H1 (cell line): ENCODE data around the gene DPEP2. TPM values are rescaled to one million over a fixed set of nuclear protein-coding genes. Genes with fewer than 3 reads are reported as not detected.

Source experiments
- CTCF ChIP-seq, 3 experiments: IDR thresholded peaks; 1 replicate in 2 of 3; 2 replicates in 1 of 3; pipeline versions ENCODE4 v1.5.1 to v1.6.1; 2011; ENCODE audit warnings: low read length in 3 of 3, mild to moderate bottlenecking in 3 of 3, inconsistent platforms in 2 of 3, low read depth in 1 of 3, moderate library complexity in 1 of 3; ENCODE audit not compliant: insufficient read depth in 1 of 3; ENCODE audit errors: control extremely low read depth in 1 of 3
- GABPA ChIP-seq: IDR thresholded peaks from 2 replicates; pipeline ENCODE4 v1.6.1; 2011; ENCODE audit warnings: mild to moderate bottlenecking, low read length, moderate library complexity, borderline replicate concordance; ENCODE audit not compliant: insufficient read depth
- NANOG ChIP-seq: IDR thresholded peaks from 2 replicates; pipeline ENCODE4 v1.6.1; 2011; ENCODE audit warnings: low read length, low read depth, mild to moderate bottlenecking, inconsistent platforms; ENCODE audit not compliant: insufficient read depth, poor library complexity, severe bottlenecking
- polyA plus RNA-seq, 7 experiments: library from polyadenylated mRNA; depleted of rRNA in 3 of 7; stranded (reverse) in 5 of 7; unstranded in 2 of 7; fragments of >200 nt in 5 of 7; fragments of 200-250 nt in 2 of 7; gene quantifications; 1 replicate in 5 of 7; 2 replicates in 1 of 7; 4 replicates in 1 of 7; pipeline versions ENCODE4 v1.2.1 to v1.2.3, GENCODE V29; 2011 to 2013; ENCODE audit warnings: missing spikeins in 2 of 7, mixed read lengths in 2 of 7
- total RNA-seq: library from RNA; stranded (reverse); fragmentation: NEBNext Ultra II Directional; extraction: Animal tissue kit (Norgen Biotek cat#: 25700); gene quantifications from 2 replicates; pipeline ENCODE4 v1.2.1, GENCODE V29; 2021

Gene DPEP2
- total and polyA plus RNA-seq, 2 of the 8 experiments (the other 6 are each of a cell fraction or from before 2014, with no cell fraction given), result not detected

- no peak for TF ChIP-seq CTCF (IDR thresholded peaks at IDR 0.05; ENCODE audit: control extremely low read depth in 1 of 3, insufficient read depth in 1 of 3, low read depth in 1 of 3, low read length in 3 of 3)
- no peak for TF ChIP-seq NANOG
- no peak for TF ChIP-seq GABPA
These were observed 49.6 kb downstream of the DPEP2 start (continued) for GRCh38 chr16:67949645-67950044.
